DMS 273 (cell line): ENCODE results near the gene ATF6B.

Experiments used
- DNase-seq: peaks from one replicate; lab custom pipeline; 2025; ENCODE audit not compliant: unreplicated experiment; lab: John Stamatoyannopoulos, UW

Gene ATF6B

DNA sequence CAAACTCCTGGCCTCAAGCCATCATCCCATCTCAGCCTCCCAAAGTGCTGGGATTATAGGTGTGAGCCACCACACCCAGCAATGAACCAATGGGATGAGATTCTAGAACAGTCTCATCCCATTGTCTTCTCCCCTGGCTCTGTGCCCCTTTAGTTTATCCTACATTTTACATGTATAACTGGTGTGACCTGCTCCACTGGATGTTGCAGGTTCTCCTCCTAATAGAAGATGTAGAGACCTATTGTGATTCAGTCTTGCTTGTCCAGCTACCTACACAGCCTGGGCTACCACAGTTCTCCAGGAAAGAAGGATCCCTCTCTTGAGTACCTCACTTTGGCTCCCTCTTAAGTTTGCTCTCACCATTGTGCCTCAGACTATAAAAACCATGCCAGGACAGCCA lies 4.1 kb upstream of the ATF6B start:
- no peak for DNase-seq

DNA sequence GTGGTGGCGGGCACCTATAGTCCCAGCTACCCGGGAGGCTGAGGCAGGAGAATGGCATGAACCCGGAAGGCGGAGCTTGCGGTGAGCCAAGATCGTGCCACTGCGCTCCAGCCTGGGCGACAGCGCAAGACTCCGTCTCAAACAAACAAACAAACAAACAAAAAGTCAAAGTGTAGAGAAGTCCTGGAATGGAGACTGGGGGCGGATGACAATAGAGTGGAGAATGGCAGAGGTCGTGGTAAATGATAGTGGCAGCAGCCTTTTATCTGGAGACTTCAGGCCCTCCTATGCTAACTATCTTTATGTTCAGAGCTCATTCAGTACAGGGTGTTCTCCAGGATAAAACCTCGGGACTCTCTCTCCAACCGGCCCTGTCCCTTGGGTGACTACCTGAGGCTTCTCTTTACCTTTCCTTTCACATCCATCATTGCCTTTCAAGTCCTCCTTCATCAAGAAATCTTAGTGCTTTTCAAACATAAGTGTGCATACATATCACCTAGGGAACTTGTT lies 3.4 kb upstream of the ATF6B start:
- no peak for DNase-seq

DNA sequence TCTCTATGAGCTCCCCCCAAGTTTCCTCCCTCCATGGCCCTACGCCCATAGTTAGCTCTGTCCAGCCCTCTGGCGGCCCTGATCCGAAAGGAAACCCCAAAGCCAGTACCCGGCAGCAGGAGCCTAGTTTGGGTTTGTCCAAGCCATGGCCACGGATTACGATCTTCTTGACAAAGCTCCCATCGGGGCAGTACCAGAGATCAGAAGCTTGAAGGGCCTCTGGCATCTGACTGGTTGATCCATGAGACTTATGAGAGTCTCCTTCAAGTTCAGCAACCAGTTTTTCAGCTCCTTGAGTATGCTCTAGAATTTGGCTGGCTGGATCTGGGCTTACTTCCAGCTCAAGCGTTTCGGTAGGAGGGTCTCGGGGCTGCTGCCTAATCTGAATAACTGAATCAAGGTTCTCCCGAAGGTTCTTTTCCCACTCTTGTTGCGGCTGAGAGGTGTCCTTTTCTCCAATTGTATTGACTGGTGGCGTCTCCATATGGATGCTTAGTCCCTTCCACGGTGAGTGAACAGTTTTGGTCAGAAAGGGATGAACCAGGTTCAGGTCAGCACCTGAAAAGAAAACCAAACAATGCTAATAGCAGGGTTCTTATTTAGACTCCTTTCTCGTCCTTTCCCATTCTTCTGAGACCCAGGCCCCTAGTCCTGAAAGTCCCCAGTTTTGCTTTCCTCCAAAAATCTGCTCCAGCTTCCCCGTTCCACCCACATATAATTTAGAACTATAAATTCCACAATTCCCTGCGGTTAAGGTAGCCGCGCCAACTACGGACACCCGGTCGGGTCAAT lies 1.4 kb upstream of the ATF6B start:
- DNase-seq: peak; percentile 65

DNA sequence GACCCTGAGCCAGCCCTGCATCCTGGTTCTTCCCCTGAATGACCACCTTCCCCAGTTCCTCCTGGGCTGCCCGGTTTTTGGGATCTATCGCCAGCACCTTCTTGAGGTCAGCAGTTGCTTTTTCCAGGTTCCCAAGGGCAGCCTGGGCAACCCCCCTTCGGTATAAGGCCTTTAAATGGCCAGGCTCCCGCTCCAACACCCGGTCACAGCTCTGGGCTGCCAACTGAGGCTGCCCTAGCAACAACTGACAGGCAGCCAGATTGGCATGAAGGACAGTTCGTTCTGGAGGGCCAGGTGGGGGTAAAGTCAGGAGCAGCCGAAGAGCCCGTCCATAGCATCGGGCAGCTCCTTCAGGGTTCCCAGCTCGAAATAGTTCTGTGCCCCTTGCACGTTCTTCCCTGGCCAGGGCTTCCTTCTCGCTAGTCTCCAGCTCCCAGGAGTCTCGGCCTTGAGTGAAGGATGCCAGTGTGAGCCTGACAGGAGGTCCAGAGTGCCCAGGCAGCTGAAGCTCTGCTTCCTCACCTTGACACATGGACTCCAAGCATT lies 778 bp upstream of the ATF6B start:
- peak; percentile 53 for DNase-seq

DNA sequence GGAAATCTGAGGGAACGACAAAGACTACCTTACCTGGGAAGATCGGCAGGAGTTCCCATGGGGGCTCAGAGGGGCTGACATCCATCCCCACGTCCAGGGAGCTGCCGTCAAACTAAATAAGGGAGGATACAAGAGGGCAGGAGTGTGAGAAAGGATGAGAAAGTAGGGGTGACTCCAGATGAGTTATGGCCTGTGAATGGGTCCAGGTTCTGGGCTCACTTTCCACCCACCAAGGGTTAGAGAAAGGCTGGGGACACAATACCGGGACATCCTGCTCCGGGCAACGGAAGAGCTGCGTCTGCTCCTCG lies 683 bp downstream of the ATF6B start:
- no peak for DNase-seq

DNA sequence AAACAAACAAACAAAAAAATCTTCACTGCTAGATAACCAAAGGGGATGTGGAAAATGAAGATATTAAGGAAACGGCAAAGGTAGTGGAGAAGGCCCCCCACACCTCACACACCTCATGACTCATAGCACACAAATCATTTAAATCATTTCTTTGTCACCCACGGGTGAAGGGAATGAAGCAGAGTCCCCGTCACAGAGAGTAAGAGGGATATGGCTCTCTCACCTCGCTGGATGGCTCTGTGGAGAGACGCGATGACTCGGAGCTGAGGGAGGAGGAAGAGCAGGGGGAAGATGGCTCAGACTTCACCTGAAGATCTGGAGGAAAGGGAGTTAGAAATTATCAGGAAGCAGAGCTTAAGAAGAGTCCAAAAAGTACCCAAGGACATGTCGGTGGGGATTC lies 1.2 kb downstream of the ATF6B start:
- no peak for DNase-seq

DNA sequence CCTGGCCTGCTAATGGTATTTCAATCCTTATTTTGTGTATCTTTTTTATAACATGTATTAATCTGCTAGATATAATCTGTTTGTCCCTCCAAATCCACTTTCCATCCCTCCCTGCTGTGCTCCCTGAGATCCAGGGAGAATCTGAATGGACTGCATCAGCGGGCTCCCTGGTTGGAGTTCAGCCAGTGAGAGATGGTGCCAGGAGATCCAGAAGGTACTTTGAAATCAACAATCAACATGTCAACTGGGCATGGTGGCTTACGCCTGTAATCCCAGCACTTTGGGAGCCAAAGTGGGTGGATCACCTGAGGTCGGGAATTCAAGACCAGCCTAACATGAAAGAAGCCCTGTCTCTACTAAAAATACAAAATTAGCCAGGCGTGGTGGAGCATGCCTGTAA lies 4.4 kb downstream of the ATF6B start:
- DNase-seq: no peak

DNA sequence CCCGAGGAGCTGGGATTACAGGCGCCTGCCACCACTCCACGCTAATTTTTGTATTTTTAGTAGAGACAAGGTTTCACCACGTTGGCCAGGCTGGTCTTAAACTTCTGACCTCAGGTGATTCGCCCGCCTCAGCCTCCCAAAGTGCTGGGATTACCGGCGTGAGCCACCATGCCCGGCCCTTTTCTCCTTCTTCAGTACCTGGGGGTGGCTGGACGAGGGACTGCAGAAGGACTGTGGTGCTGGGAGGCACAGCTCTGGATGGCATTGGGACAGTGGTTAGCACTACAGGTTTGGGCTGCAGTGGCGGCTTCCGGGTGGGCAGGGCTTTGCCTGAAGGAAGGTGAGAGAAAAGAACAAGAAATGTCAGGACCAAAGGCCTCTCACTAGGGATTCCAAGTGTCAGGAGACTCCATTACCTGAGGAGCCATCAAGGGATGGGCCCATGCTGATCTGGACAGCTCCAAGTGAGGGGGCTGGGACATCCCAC lies 7.4 kb downstream of the ATF6B start:
- no peak for DNase-seq

DNA sequence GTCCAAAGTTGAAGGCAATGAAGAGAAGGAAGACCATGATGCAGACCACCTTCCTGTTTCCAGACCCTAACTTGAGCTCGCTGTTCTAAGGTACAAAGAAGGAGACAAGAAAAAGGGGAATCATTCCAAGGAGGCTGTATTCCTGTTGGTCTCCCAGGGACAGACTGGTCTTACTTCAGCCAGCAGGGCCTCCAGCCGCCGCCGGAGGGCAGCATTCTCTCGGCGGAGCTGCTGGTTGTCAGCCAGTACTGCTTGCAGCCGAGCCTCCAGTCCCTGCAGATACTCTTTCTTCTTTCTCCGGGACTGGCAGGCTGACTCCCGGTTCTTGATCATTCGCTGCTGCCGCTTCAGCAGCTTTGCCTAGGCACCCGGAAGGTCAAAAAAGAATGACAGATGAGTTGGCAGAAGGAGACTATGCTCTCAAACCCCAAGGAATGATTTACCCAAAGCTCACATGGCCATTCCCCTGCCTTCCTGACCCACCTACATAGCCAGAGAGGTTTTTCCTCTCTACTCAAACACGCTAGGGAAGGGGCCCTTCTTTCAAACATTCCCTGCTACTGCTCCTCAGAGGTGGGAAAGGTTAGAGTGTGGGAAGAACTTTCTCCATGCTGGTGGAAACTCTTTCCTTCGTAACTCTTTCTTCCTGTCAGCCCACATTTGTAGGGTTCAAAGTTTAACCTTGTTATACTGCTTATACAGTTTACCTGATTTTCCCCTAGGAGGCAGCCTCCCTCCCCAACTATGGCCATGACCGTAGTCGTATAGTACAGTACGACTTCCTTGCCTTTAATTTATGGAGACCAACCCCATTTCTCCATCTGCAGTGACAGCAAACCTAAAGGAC lies 9.0 kb downstream of the ATF6B start:
- DNase-seq: peak; percentile 91

DNA sequence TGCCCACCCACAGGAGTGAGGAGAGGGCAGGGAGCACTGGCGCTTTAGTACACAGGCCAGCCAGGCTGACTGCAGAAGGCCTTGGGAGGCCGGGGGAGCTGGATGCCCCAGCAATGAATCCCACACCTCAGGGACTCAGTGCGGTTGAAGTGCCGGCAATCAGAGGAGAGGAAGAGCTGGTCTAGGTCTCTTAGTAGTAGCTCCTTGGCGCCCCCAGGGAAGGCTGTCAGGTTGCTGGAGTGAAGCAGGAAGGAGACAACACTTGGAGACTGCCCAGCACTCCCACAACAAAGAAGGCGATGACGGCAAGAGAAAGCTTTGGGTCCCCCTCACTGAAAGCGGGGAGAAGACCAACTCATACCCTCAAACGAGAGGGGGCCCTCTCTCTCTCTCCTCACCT lies 10.6 kb downstream of the ATF6B start:
- DNase-seq: no peak

DNA sequence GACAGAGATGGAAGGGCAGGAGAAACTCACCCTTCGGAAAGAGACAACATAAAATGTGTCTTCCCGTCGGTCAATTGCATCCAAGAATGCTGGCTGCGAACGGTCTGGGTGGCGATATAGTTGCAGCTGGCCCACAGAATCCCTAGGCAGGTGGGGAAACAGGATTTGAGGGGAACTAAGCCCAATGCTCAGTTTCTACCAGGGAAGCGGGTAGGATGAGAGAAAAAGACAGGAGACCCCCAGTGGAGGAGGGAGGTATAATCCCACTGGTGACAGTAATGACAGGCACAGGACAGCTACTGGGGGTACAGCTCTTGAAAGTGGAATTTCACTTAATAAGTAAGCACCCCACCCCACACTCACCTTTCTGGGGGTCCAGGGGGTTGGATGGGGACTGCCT lies 11.4 kb downstream of the ATF6B start:
- DNase-seq: peak; percentile 56

DNA sequence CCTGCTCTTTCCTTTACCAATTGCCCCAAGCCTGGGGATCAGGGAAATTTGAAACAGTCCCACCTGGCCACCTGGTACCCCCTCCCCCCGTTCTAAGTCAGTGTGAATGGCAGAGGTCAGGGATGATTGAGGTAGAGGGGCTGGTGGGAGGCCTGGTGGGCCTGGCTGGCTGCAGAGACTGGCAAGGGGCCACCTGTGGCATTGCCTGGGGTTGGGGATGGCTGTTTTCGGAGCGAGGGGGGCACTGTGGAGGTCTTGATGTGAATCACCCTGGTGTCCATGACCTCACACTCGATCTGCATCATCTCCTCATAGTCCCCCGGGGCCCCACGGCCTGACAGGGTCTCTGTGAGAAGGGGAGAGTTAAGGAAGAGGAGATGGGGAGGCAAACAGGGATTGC lies 12.4 kb downstream of the ATF6B start:
- DNase-seq: no peak

DNA sequence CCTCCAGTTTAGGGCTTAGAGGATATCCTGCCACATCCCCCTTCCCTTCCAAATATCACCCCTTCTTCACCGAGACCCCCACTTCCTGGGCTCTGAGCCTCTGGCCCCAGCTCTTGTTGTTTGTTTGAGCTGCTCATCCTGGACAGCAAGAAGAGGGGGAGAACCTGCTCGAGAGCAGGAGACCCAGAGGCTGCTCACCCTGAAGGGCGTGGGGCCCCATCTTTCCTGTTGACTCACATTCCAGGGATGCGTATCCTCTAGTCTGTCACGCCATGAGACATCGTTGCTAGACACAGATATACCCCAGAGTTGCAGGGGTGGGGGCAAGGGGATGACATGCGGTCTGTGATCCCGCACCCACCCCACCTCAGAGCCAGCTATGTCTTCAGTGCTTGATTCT lies 13.2 kb downstream of the ATF6B start:
- DNase-seq: no peak

DNA sequence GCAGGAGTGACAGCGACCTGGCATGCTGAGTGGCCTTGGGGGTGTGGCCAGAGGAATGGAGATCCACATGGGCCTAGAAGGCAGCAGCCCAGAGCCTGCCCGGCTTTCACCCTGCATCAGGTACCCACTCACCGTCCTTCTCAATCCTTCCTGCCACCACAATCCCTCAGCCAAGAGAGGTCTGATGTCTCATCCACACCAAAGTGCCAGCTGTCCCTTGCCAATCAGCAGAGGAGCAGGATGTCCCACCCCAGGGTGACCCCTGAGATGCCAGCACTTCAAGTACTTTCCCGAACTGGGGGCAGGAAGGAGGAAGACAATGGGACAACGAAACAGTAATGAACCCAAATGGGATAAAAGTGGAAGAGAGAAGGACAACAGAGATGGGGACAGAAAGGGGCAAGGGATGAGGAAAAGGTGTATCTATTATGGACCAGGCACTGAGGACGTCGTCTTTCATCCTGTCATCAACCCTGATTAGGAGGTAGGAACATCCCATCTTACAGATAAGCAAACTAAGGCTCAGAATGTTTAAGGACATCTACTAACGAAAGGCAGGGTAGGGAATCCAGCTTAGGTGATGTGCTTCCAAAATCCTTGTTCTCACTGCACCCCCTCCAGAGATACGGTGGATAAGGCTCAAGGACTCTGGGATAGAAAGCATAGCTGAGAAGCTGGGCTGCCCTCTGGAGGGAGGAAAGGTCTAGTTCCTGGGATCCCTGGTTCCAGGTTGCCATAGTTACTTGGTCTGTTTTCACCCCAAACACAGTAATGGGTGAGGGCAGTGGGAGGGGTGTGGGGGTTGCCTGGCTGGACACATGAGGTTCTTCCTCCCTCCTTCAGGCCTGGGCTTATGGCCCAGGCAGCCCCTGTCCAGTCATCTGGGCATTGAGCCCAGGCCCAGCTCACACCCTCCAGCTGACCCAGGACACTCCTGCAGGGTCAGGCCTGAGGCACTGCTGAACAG lies 14.4 kb downstream of the ATF6B start:
- peak; percentile 54 for DNase-seq

DNA sequence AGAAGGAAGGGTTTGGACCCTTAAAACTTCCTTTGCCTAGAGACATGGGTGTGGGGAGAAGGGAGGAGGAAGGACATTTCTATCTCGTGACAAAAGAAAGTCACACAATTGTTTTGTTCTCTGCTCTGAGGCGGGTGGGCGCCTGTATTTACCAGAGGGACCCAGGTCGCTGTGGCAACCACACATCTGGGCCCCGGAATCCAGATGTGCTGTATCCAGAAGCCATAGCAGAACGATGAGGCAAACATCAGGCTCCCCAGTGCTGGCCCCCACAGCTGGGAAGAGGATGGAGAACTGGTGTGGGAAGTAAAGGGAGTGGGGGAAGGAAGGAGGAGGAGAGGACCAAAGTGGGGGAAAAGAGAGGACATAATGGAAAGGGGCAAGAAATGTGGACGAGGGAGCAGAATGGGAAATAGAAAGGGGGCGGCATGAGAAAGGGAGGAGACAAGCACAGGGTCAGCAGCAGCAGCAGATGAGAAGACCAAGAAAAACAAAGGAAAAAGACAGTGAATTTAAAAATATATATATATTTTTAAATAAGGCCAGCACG lies 15.5 kb downstream of the ATF6B start:
- no peak for DNase-seq

DNA sequence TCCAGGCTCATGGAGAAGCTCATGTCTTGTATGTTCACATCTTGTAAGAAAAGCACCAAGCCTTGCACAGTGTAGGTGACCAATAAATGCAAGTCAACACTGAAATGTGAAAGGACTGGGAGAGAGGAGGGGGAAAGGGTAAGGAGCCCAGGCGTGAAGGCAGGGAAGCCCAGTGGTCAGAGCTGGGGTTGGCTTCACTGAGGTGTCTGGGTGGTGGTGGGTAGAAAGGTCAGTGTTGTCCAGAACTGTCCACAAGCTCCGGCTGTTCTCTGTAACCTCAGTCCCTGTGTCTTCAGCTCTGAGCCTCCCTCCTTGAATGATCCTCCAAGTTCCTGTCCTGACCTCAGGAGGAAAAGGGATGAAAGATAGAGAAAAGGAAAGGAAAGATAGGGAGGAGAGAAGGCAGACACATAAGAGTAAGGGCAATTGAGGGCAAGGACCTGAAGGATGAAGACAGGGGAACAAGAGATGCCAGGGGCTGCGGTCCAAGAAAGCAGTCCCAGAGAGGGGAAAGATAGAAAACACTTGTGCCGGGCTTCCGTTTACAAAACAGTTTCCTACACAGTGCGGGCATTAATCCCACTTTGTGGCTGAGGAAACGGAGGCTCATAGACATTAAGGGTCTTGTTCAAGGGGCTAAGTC lies 16.5 kb downstream of the ATF6B start:
- DNase-seq: no peak

DNA sequence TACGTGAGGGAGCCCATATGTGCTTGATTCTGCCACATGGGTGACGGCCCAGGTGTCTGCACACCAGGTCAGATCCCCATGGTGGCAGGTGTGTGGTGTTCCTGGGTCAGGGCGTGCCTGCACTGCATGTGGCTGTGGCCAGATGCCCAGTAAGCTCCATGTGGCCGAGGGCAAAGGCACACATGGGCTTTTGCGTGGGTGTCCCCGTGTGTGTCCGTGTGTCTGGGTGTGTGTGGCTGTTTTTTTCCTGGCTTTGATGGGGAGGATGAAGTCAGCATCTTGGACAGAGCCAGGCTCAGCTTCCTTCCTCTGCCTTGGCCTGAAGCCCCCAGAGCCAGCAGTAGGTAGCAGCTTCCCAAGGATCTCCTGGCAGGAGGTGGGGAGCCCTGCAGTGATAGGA lies 17.4 kb downstream of the ATF6B start:
- DNase-seq: no peak

DNA sequence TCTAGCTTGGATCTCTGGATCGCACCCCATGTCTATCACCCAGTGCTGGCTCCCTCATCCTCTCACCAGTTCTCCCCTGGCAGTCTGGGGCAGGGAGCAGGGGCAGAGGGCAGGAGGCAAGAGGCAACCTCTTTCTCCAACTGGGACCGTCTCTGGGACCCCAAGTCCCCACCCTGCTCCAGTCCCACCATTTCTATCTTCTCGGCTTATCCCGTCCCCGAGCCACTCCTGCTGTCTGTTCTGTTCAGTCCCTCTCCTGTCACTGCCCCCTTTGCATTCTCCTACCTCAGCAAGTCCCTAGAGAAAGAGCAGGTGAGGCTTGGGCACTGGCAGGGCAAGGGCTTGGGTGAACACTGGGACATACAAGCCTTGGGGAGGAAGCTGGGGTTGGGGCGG lies 18.3 kb downstream of the ATF6B start:
- no peak for DNase-seq

DNA sequence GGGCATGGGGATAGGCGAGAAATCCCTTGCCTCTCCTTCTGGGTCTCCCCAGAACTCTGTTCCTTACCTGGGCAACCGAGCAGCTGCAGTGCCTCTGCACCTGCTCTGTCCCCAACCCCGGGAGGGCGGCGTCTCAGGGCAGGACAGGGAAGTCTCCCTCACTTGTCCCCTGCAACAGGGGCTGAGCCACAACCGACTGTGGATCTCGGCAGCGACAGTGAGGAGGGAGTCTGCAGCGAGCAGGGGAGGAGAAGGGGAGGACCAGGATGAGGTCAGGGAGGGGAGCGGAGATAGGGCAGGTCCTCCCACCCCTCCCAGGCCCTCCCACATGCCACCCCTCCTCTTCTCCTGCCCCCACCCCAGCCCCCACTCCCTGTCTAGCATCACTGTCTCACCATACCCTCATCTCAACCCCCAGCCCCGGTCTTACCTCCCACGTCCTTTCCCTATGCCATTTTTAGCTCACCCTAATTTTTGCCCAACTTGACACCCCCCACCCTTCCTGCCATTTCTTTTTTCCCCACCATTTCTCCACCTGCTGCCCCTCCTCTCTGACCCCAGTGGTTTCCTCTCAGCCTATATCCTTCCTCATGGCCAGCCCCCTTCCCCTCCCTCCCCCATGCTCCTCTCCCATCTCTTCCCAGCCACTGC lies 18.8 kb downstream of the ATF6B start, which contains the start of gene TNXB:
Gene TNXB (minus strand): TSS at position 225 of the 651 bp plus-strand sequence. CDS start 11,140 bp downstream, outside the sequence.
- DNase-seq: no peak
